ENCODE data around the gene LCN1. TPM values are rescaled to one million over a fixed set of nuclear protein-coding genes. Genes with fewer than 3 reads are reported as not detected.

LCN1 gene
- total and polyA plus RNA-seq, 2 donors (not counting 3 experiments of a cell fraction or from before 2014, with no cell fraction given), result not detected

- Histone ChIP-seq H3K4me3 (replicated peaks in 1 of 3; ENCODE audit: insufficient read depth in 1 of 3, low read depth in 1 of 3, low read length in 3 of 3) (no peak overlapping the region), H3K79me2 (ENCODE audit: control insufficient read depth, insufficient read depth, low read length) (no peaks in the 10 kb centered on the region), H3K9ac (replicated peaks; ENCODE audit: extremely low read depth, insufficient read depth, low read length) (no peak overlapping the region), H3K36me3 (ENCODE audit: control insufficient read depth in 2 of 2, extremely low read depth in 1 of 2, insufficient read depth in 2 of 2, low read length in 2 of 2) (peaks cover 0 to 9% of the 10 kb centered on the region in 2 experiments), H3K27me3 (ENCODE audit: control insufficient read depth in 2 of 2, insufficient read depth in 2 of 2, low read length in 2 of 2) (no peaks in the 10 kb centered on the region), H3K4me2 (ENCODE audit: insufficient read depth, low read length) (no peak overlapping the region), H4K20me1 (replicated peaks; ENCODE audit: control insufficient read depth, extremely low read depth, insufficient read depth, low read length) (no peaks in the 10 kb centered on the region), H3K4me1 (ENCODE audit: control insufficient read depth, extremely low read depth, insufficient read depth, low read length) (peaks cover 4% of the 10 kb centered on the region), H2AFZ (ENCODE audit: low read depth, low read length) (no peak overlapping the region), H3K27ac (ENCODE audit: insufficient read depth, low read depth, low read length) (no peak overlapping the region), H3K9me3 (replicated peaks; ENCODE audit: control insufficient read depth, insufficient read depth, low read length) (no peaks in the 10 kb centered on the region), H3K9me1 (replicated peaks; ENCODE audit: control insufficient read depth, extremely low read depth, insufficient read depth, low read length) (no peaks in the 10 kb centered on the region)
- ChIA-PET CTCF (no interaction called here), POLR2A (no interaction called here)
- intact Hi-C loops (cut with micrococcal nuclease) (no loop called here), dilution Hi-C loops (cut with MboI; ENCODE audit: extremely low pct_ligation_motif_present, low sequenced_read_pairs) (no loop called here)
- no peak for FAIRE-seq
- TF ChIP-seq GATA2 (IDR thresholded peaks at IDR 0.05; ENCODE audit: insufficient read depth, insufficient read length, low read depth, low read length) (no peak), FOS (IDR thresholded peaks at IDR 0.05; ENCODE audit: borderline replicate concordance, insufficient read depth, low read length) (no peak), EZH2 (IDR thresholded peaks at IDR 0.05; ENCODE audit: borderline replicate concordance, low read depth, low read length, severe bottlenecking) (no peak), POLR2AphosphoS5 (IDR thresholded peaks at IDR 0.05; ENCODE audit: insufficient read depth, low read depth, low read length) (no peak), CTCF (IDR thresholded peaks at IDR 0.05; ENCODE audit: extremely low read depth in 1 of 2, insufficient read depth in 1 of 2, low read depth in 1 of 2, low read length in 2 of 2) (no peak), JUN (IDR thresholded peaks at IDR 0.05; ENCODE audit: borderline replicate concordance, insufficient read depth, insufficient read length, low read depth) (no peak), POLR2A (IDR thresholded peaks at IDR 0.05; ENCODE audit: low read depth, low read length) (no peak), MYC (IDR thresholded peaks at IDR 0.05; ENCODE audit: low read depth, low read length) (no peak)
- TF ChIP-seq, protein P1, sequence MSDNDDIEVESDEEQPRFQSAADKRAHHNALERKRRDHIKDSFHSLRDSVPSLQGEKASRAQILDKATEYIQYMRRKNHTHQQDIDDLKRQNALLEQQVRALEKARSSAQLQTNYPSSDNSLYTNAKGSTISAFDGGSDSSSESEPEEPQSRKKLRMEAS (IDR thresholded peaks at IDR 0.05; ENCODE audit: insufficient read depth, insufficient read length), result no peak
- DNase-seq (ENCODE audit: low read depth, low spot score), result no peak
- BruUV-seq (replicated peaks), result no TSS peak
These were observed 11.8 kb upstream of the LCN1 start for GRCh38 chr9:135509458-135509857.
